Neural progenitor cell (in vitro differentiated cells): ENCODE measurements around the gene MOAP1.
"Not testable (repeated sequence)": the region's sequence is repeated elsewhere in the genome, so short reads cannot be mapped to it uniquely, and the experiment has no call there.

Experiments
- EZH2 ChIP-seq: fragments of 200-600 bp; sonication (generic); IDR thresholded peaks from 2 replicates; pipeline ENCODE4 v1.6.1; 2017; ENCODE audit warnings: antibody characterized with exemption, mild to moderate bottlenecking, moderate library complexity
- TF ChIP-seq, protein P1 (sequence below): fragments of 200-600 bp; sonication (generic); IDR thresholded peaks from 2 replicates; pipeline ENCODE4 v1.5.1; 2017; ENCODE audit warnings: antibody characterized with exemption, mild to moderate bottlenecking

DNA sequence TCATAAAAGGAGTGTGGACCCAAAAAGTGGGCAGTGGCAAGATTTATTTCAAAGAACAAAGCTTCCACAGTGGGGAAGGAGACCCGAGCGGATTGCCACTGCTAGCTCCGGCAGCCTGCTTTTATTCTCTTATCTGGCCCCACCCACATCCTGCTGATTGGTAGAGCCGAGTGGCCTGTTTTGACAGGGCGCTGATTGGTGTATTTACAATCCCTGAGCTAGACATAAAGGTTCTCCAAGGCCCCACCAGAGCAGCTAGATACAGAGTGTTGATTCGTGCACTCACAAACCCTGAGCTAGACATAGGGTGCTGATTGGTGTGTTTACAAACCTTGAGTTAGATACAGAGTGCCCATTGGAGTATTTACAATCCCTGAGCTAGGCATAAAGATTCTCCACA, 15.1 kb downstream of the MOAP1 start:
- TF ChIP-seq, protein P1, sequence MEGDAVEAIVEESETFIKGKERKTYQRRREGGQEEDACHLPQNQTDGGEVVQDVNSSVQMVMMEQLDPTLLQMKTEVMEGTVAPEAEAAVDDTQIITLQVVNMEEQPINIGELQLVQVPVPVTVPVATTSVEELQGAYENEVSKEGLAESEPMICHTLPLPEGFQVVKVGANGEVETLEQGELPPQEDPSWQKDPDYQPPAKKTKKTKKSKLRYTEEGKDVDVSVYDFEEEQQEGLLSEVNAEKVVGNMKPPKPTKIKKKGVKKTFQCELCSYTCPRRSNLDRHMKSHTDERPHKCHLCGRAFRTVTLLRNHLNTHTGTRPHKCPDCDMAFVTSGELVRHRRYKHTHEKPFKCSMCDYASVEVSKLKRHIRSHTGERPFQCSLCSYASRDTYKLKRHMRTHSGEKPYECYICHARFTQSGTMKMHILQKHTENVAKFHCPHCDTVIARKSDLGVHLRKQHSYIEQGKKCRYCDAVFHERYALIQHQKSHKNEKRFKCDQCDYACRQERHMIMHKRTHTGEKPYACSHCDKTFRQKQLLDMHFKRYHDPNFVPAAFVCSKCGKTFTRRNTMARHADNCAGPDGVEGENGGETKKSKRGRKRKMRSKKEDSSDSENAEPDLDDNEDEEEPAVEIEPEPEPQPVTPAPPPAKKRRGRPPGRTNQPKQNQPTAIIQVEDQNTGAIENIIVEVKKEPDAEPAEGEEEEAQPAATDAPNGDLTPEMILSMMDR: not testable (repeated sequence)
- TF ChIP-seq EZH2: not testable (repeated sequence)
